WTC11 (cell line): ENCODE results near the gene MESD. TPM values are rescaled to one million over a fixed set of nuclear protein-coding genes. Genes with fewer than 3 reads are reported as not detected.

ENCODE experiments used
- ATAC-seq: fragments of 200-7000 bp; cut with Tn5 transposase; 2 replicates; pipeline ENCODE4 v1.10.0; 2021; ENCODE audit warnings: mild to moderate bottlenecking, moderate library complexity
- CTCF ChIA-PET: fragments of 300-600 bp; sonication (Branson Sonifier 250); formaldehyde crosslinking; loops from one replicate; lab custom pipeline; 2021; ENCODE audit warnings: antibody characterized with exemption; lab: Charles Lee
- POLR2A ChIA-PET: fragments of 350-600 bp; sonication (Branson Sonifier 250); formaldehyde crosslinking; loops from one replicate; lab custom pipeline; 2021; ENCODE audit warnings: antibody characterized with exemption; lab: Charles Lee
- DNase-seq: peaks from one replicate; pipeline ENCODE4 v3.0.0; 2021; ENCODE audit warnings: low spot score
- H3K27ac Mint-ChIP-seq: 2 replicates; pipeline ENCODE4 v1.8.0; 2021; ENCODE audit warnings: mixed read lengths
- H3K27me3 Mint-ChIP-seq: 2 replicates; pipeline ENCODE4 v1.8.0; 2021; ENCODE audit warnings: low read depth, mild to moderate bottlenecking, moderate library complexity, mixed read lengths
- H3K36me3 Mint-ChIP-seq: 2 replicates; pipeline ENCODE4 v1.8.0; 2021; ENCODE audit warnings: mixed read lengths
- H3K4me1 Mint-ChIP-seq: 2 replicates; pipeline ENCODE4 v1.8.0; 2022; ENCODE audit warnings: mixed read lengths
- H3K4me3 Mint-ChIP-seq: 2 replicates; pipeline ENCODE4 v1.8.0; 2021; ENCODE audit warnings: mild to moderate bottlenecking, moderate library complexity, mixed read lengths
- H3K9me3 Mint-ChIP-seq: 2 replicates; pipeline ENCODE4 v1.8.0; 2021; ENCODE audit warnings: mixed read lengths
- ATF2 ChIP-seq: sonication (generic); formaldehyde crosslinking; IDR thresholded peaks from 2 replicates; pipeline ENCODE4 v1.8.1; 2022; ENCODE audit warnings: low read depth, missing genetic modification reagents, borderline replicate concordance
- ETV6 ChIP-seq: sonication (generic); formaldehyde crosslinking; IDR thresholded peaks from 2 replicates; pipeline ENCODE4 v1.8.1; 2022; ENCODE audit warnings: mild to moderate bottlenecking, missing genetic modification reagents
- FOXP4 ChIP-seq: sonication (generic); formaldehyde crosslinking; IDR thresholded peaks from 2 replicates; pipeline ENCODE4 v1.8.0; 2022; ENCODE audit warnings: mild to moderate bottlenecking, missing genetic modification reagents
- NFATC4 ChIP-seq: fragments of 250-450 bp; sonication (Bioruptor Pico); IDR thresholded peaks from 2 replicates; pipeline ENCODE4 v1.9.0; 2021; ENCODE audit warnings: mild to moderate bottlenecking
- PRDM15 ChIP-seq: sonication (generic); formaldehyde crosslinking; IDR thresholded peaks from 2 replicates; pipeline ENCODE4 v1.8.0; 2022; ENCODE audit warnings: missing genetic modification reagents
- ZNF425 ChIP-seq: fragments of 250-450 bp; sonication (Bioruptor Pico); conservative IDR thresholded peaks from 2 replicates; pipeline ENCODE4 v1.9.0; 2021; ENCODE audit warnings: mild to moderate bottlenecking
- microRNA-seq: library from miRNA; unstranded; fragments of <30 nt; microRNA quantifications from one replicate; pipeline ENCODE4 v1.2.0, GENCODE V29; 2022; ENCODE audit warnings: borderline number of aligned reads
- total RNA-seq: library from RNA; stranded (reverse); gene quantifications from 3 replicates; pipeline ENCODE4 v1.2.3, GENCODE V29; 2021
- TF ChIP-seq, protein P1 (sequence below): sonication (generic); formaldehyde crosslinking; IDR thresholded peaks from 2 replicates; pipeline ENCODE4 v1.8.0; 2022; ENCODE audit warnings: mild to moderate bottlenecking, missing genetic modification reagents

The MESD gene
- total RNA-seq, 1 experiment from 2014 or later: 28.3 TPM

DNA sequence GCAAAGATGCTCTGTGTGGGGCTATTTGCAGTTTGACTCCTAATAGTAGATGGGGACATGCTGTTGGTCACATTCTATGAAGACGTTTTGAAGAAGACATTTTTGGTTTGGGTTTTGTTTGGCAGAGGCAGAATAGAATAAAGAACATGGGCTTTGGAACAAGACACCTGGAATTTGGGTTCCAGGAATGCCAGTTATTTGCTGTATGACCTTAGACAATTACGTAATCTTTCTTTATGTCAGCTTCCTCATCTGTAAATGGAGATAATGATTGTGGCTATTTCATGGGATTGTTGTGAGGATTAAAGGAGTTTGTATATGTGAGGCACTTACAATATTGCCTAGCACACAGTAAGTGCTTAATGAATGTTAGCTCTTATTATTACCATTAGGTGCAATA, 91.6 kb downstream of the MESD start:
- POLR2A ChIA-PET: no interaction called here
- CTCF ChIA-PET: interaction anchor here (1.0 kb wide), 1 partner anchor 42 kb away, joined by 3 read pairs; no protein-coding TSS in a partner anchor
- Mint-ChIP-seq H3K36me3 (peaks cover 19% of the 10 kb centered on the region), H3K9me3 (peaks cover 18% of the 10 kb centered on the region), H3K4me3 (no peak overlapping the region), H3K27me3 (no peaks in the 10 kb centered on the region), H3K27ac (no peak overlapping the region; the same call in 1 of the 2 replicates), H3K4me1 (no peaks in the 10 kb centered on the region)
- DNase-seq: no peak
- no peak for ATAC-seq
- TF ChIP-seq FOXP4 (CRISPR knock-in tag) (no peak), ZNF425 (CRISPR knock-in tag) (no peak), NFATC4 (CRISPR knock-in tag) (no peak), PRDM15 (CRISPR knock-in tag) (no peak), ETV6 (CRISPR knock-in tag) (no peak), ATF2 (CRISPR knock-in tag) (no peak)
- TF ChIP-seq, protein P1, sequence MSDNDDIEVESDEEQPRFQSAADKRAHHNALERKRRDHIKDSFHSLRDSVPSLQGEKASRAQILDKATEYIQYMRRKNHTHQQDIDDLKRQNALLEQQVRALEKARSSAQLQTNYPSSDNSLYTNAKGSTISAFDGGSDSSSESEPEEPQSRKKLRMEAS: no peak

Small RNAs within 50 kb of the gene (microRNA-seq; reads per million reads assigned to microRNA genes)
- gene MIR4514: not detected

Other genes with a start within 250 kb of the MESD start
- gene CEMIP, start 210.4 kb downstream of the MESD start, total RNA-seq: 0.57 to 1.2 TPM (median 0.87 TPM) in 3 replicates
- gene TLNRD1, start 11.1 kb upstream of the MESD start, total RNA-seq: 21.4 to 26.7 TPM (median 22.3 TPM) in 3 replicates
- gene CFAP161, start 144.5 kb upstream of the MESD start, total RNA-seq: not detected in 3 replicates
- gene IL16, start 207.1 kb upstream of the MESD start, total RNA-seq: 0.41 to 0.61 TPM (median 0.46 TPM) in 3 replicates